CD14-positive monocyte (primary cell): ENCODE data around the gene PRPF4. TPM values are rescaled to one million over a fixed set of nuclear protein-coding genes. Genes with fewer than 3 reads are reported as not detected.

Experiments used
- DNase-seq, 3 donors: peaks; one replicate each; pipeline ENCODE4 v3.0.0-alpha.2; 2011 to 2022
- H2AFZ ChIP-seq: 2 replicates; pipeline ENCODE4 v1.6.0; 2012; ENCODE audit warnings: mild to moderate bottlenecking, low read depth, low read length, inconsistent platforms; ENCODE audit not compliant: insufficient read depth, poor library complexity, severe bottlenecking
- H3K27ac ChIP-seq, 2 donors: 1 replicate in 1 of 2; 2 replicates in 1 of 2; pipeline ENCODE4 v1.5.1; 2012 to 2013; ENCODE audit warnings: low read length in 2 of 2, control low read depth in 1 of 2, inconsistent platforms in 1 of 2, low read depth in 1 of 2, mild to moderate bottlenecking in 1 of 2
- H3K27me3 ChIP-seq, 2 donors: one replicate each; pipeline versions ENCODE4 v1.6.0 to v1.6.1; 2011 to 2013; ENCODE audit warnings: low read length in 2 of 2; ENCODE audit not compliant: control insufficient read depth in 2 of 2, insufficient read depth in 2 of 2
- H3K36me3 ChIP-seq, 2 donors: replicated peaks in 1 of 2; 1 replicate in 1 of 2; 2 replicates in 1 of 2; pipeline versions ENCODE4 v1.5.1 to v1.6.1; 2012 to 2013; ENCODE audit warnings: low read length in 2 of 2, control low read depth in 1 of 2, inconsistent platforms in 1 of 2, mild to moderate bottlenecking in 1 of 2; ENCODE audit not compliant: insufficient read depth in 2 of 2, control insufficient read depth in 1 of 2
- H3K4me1 ChIP-seq, 2 donors: 1 replicate in 1 of 2; 2 replicates in 1 of 2; pipeline versions ENCODE4 v1.5.1 to v1.6.1; 2012 to 2013; ENCODE audit warnings: low read length in 2 of 2, control low read depth in 1 of 2, inconsistent platforms in 1 of 2, mild to moderate bottlenecking in 1 of 2, moderate library complexity in 1 of 2; ENCODE audit not compliant: insufficient read depth in 2 of 2, control insufficient read depth in 1 of 2
- H3K4me2 ChIP-seq: replicated peaks from 2 replicates; pipeline ENCODE3; 2012; ENCODE audit warnings: low read length, moderate library complexity, mild to moderate bottlenecking; ENCODE audit not compliant: poor library complexity, severe bottlenecking; ENCODE audit errors: extremely low read depth
- H3K4me3 ChIP-seq, 3 experiments: fragments of 200-600 bp in 1 of 3; sonication (generic) in 1 of 3; replicated peaks in 1 of 3; 1 replicate in 2 of 3; 2 replicates in 1 of 3; pipeline ENCODE4 v1.5.1; 2011 to 2013; ENCODE audit warnings: low read length in 3 of 3, mild to moderate bottlenecking in 3 of 3, control low read depth in 2 of 3, low read depth in 2 of 3, inconsistent platforms in 1 of 3, moderate library complexity in 1 of 3
- H3K79me2 ChIP-seq: 2 replicates; pipeline ENCODE4 v1.6.0; 2012; ENCODE audit warnings: mild to moderate bottlenecking, control low read depth, inconsistent platforms, low read length, moderate library complexity; ENCODE audit not compliant: insufficient read depth
- H3K9ac ChIP-seq: 2 replicates; pipeline ENCODE4 v1.6.0; 2017; ENCODE audit warnings: low read length, mild to moderate bottlenecking; ENCODE audit not compliant: insufficient read depth, poor library complexity, severe bottlenecking
- H3K9me3 ChIP-seq, 2 donors: replicated peaks in 1 of 2; 1 replicate in 1 of 2; 2 replicates in 1 of 2; pipeline versions ENCODE4 v1.5.1 to v1.6.1; 2012 to 2013; ENCODE audit warnings: low read length in 2 of 2, control low read depth in 1 of 2; ENCODE audit not compliant: control insufficient read depth in 1 of 2, insufficient read depth in 1 of 2
- H4K20me1 ChIP-seq: 2 replicates; pipeline ENCODE4 v1.6.0; 2012; ENCODE audit warnings: mild to moderate bottlenecking, low read length, control low read depth, moderate library complexity; ENCODE audit not compliant: insufficient read depth
- H3K27ac Mint-ChIP-seq, 7 donors: one replicate each; pipeline ENCODE4 v1.8.0; 2020; ENCODE audit warnings: mild to moderate bottlenecking in 7 of 7, mixed read lengths in 7 of 7, moderate library complexity in 6 of 7, inconsistent platforms in 2 of 7
- H3K27me3 Mint-ChIP-seq, 3 donors: one replicate each; pipeline ENCODE4 v1.8.0; 2021 to 2022; ENCODE audit warnings: low read depth in 3 of 3, mild to moderate bottlenecking in 3 of 3, mixed read lengths in 3 of 3, moderate library complexity in 3 of 3, inconsistent platforms in 1 of 3
- H3K36me3 Mint-ChIP-seq, 2 donors: one replicate each; pipeline ENCODE4 v1.8.0; 2020; ENCODE audit warnings: mixed read lengths in 2 of 2, inconsistent platforms in 1 of 2, mild to moderate bottlenecking in 1 of 2
- H3K4me1 Mint-ChIP-seq: one replicate; pipeline ENCODE4 v1.8.0; 2020; ENCODE audit warnings: mild to moderate bottlenecking, mixed read lengths
- H3K4me3 Mint-ChIP-seq, 2 donors: one replicate each; pipeline ENCODE4 v1.8.0; 2020; ENCODE audit warnings: mild to moderate bottlenecking in 2 of 2, mixed read lengths in 2 of 2, moderate library complexity in 1 of 2
- H3K9me3 Mint-ChIP-seq, 7 donors: one replicate each; pipeline ENCODE4 v1.8.0; 2020 to 2022; ENCODE audit warnings: mixed read lengths in 7 of 7, mild to moderate bottlenecking in 6 of 7, moderate library complexity in 6 of 7, inconsistent platforms in 2 of 7
- CTCF ChIP-seq: fragments of 200-600 bp; IDR thresholded peaks from one replicate; pipeline ENCODE4 v1.8.0; 2022; ENCODE audit warnings: antibody characterized with exemption, mild to moderate bottlenecking
- WGBS: methylation state at CpG from one replicate; pipeline ENCODE4 v1.1.5; 2013; ENCODE audit warnings: missing lambda C conversion rate; ENCODE audit not compliant: insufficient coverage; 5-methylcytosine and 5-hydroxymethylcytosine counted together
- intact Hi-C, 2 donors: fragments of 100-400 bp; cut with micrococcal nuclease; formaldehyde crosslinking; loops; one replicate each; pipeline versions ENCODE4 v1.15.0 to v1.15.1; 2023
- polyA plus RNA-seq, 3 donors: library from polyadenylated mRNA; depleted of rRNA in 1 of 3; unstranded in 2 of 3; stranded (reverse) in 1 of 3; fragments of 300-500 nt in 2 of 3; fragments of >200 nt in 1 of 3; fragmentation: Illumina TruSeq in 2 of 3; gene quantifications; 1 replicate in 2 of 3; 2 replicates in 1 of 3; pipeline ENCODE4 v1.2.3, GENCODE V29; 2012 to 2021

The PRPF4 gene
- polyA plus RNA-seq, 3 donors: 13.0 to 23.8 (median 22.1) TPM

DNA sequence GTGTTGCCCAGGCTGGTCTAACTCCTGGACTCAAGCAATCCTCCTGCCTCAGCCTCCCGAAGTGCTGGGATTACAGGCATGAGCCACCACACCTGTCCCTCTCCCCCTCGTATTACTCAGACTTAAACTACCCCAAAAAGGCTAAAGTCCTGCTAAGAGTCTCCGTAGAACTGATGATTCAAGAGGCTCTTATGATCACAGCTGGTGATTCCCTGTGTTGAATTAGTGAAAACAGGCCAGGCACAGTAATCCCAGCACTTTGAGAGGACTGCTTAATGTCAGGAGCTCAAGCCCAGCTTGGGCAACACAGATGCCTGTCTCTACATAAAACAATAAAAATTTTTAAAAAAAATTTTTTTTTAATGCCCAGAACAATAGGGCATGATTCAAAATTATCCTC is 9.3 kb upstream of the PRPF4 start:
- no peak overlapping the region for H2AFZ ChIP-seq
- H3K27me3 Mint-ChIP-seq: no peaks in the 10 kb centered on the region
- intact Hi-C loops: no loop called here
- no peaks in the 10 kb centered on the region for H3K4me1 ChIP-seq
- H3K79me2 ChIP-seq: no peaks in the 10 kb centered on the region
- H3K4me1 Mint-ChIP-seq: no peaks in the 10 kb centered on the region
- peaks cover 0 to 1% (median 0%) of the 10 kb centered on the region in 7 donors for H3K9me3 Mint-ChIP-seq
- H3K4me3 Mint-ChIP-seq: no peak overlapping the region
- H3K27me3 ChIP-seq: no peaks in the 10 kb centered on the region
- no peak overlapping the region for H3K4me2 ChIP-seq
- no peaks in the 10 kb centered on the region for H4K20me1 ChIP-seq
- no peak for TF ChIP-seq CTCF
- no peak overlapping the region for H3K27ac ChIP-seq
- DNase-seq: no peak
- no peaks in the 10 kb centered on the region for H3K9me3 ChIP-seq
- no peak overlapping the region for H3K9ac ChIP-seq
- WGBS: 100% methylated on average over 2 of the region's 3 CpGs
- H3K27ac Mint-ChIP-seq: peak overlapping the region in 1 of 7 donors; percentile 50
- H3K4me3 ChIP-seq: no peak overlapping the region
- peaks cover 51 to 84% of the 10 kb centered on the region in 2 donors for H3K36me3 ChIP-seq
- peaks cover 55 to 74% of the 10 kb centered on the region in 2 donors for H3K36me3 Mint-ChIP-seq

GRCh38 chr9:113267911-113268566 is 7.4 kb upstream of the PRPF4 start:
- H4K20me1 ChIP-seq: no peaks in the 10 kb centered on the region
- no peak overlapping the region for H3K9ac ChIP-seq
- peaks cover 55 to 84% of the 10 kb centered on the region in 2 donors for H3K36me3 ChIP-seq
- H3K4me2 ChIP-seq: no peak overlapping the region
- DNase-seq: no peak
- intact Hi-C loops: no loop called here
- H3K4me3 Mint-ChIP-seq: no peak overlapping the region
- no peak for TF ChIP-seq CTCF
- peak overlapping the region in 2 of 7 donors; percentile 52 to 60 for H3K27ac Mint-ChIP-seq
- no peaks in the 10 kb centered on the region for H3K4me1 Mint-ChIP-seq
- H3K27ac ChIP-seq: no peak overlapping the region
- H2AFZ ChIP-seq: no peak overlapping the region
- H3K9me3 Mint-ChIP-seq: peaks cover 0 to 1% (median 0%) of the 10 kb centered on the region in 7 donors
- H3K79me2 ChIP-seq: no peaks in the 10 kb centered on the region
- WGBS: no CpG with 5 or more reads among the region's 4 CpGs
- no peak overlapping the region for H3K4me3 ChIP-seq
- no peaks in the 10 kb centered on the region for H3K4me1 ChIP-seq
- no peaks in the 10 kb centered on the region for H3K27me3 ChIP-seq
- H3K36me3 Mint-ChIP-seq: peaks cover 56 to 77% of the 10 kb centered on the region in 2 donors
- no peaks in the 10 kb centered on the region for H3K9me3 ChIP-seq
- no peaks in the 10 kb centered on the region for H3K27me3 Mint-ChIP-seq
